DMS114 treated with DMSO at 0.1 percent for 48 hours (cell line): ENCODE measurements around the gene CDYL.

Source experiments
- DNase-seq: peaks from one replicate; lab custom pipeline; 2025; ENCODE audit not compliant: unreplicated experiment; lab: John Stamatoyannopoulos, UW

The CDYL gene

GRCh38 chr6:4957521-4958231 lies 181.5 kb downstream of the CDYL start:
- DNase-seq, result no peak

GRCh38 chr6:4958624-4959023 lies 182.4 kb downstream of the CDYL start:
- DNase-seq, result no peak

GRCh38 chr6:4961322-4962168 lies 185.3 kb downstream of the CDYL start:
- DNase-seq, result no peak

DNA sequence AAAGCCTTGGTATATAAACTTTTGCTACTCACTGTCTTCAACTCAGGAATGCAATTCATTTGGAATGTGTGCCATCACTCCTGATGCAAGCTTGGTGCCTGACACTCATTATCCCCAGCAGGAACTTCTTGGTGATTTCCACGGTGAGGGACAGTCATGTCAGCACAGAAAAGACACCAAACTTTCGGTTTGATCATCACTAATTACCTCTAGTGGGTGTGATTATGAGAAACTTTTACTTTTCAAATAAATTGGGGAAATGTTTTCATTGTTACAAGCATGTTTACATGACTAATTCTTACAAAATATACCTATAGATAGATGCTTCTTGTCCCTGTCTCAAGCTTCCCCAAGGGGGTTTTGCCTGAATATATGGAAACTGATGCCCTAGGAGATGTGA lies 186.7 kb downstream of the CDYL start:
- DNase-seq, result no peak

GRCh38 chr6:4964675-4965561 lies 188.7 kb downstream of the CDYL start:
- DNase-seq, result no peak

DNA sequence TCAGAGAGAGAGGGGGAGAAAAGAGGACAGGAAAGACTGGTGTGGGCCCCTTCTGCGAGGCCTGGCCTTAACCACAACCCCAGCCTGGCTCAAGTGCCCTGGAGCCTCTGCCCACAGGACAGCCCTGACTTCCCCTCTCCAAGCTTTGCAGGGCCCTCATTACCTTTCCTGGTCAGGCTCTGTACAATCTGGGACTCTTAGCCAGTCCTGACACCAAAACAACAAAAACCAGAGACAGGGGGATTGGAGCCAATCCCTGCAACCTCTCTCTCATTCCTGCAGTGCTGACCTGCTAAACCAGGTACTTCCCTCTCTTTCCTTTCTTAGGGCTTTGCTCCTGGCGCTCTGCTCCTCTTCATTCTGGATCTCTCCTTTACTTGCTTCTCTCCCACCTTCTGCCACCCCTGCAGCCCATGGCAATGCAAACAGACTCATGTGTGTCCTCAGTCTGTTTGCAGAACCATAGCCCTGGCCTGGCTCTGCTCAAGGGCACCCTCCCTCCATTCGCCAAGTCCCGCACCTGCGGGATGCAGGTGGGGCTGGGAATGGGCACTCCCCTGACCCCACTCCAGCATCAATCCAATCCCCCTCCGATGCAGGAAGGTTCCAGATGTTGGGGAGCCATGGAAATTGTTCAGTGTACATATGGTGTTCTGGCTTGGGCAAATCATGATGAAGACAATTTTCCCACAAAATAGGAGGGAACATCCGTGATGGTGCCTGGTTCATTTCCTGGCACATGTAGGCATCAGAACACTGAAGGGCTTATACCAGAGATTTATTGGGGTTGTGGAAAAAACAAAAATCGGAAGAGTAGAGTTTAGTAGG lies 189.6 kb downstream of the CDYL start:
- no peak for DNase-seq

DNA sequence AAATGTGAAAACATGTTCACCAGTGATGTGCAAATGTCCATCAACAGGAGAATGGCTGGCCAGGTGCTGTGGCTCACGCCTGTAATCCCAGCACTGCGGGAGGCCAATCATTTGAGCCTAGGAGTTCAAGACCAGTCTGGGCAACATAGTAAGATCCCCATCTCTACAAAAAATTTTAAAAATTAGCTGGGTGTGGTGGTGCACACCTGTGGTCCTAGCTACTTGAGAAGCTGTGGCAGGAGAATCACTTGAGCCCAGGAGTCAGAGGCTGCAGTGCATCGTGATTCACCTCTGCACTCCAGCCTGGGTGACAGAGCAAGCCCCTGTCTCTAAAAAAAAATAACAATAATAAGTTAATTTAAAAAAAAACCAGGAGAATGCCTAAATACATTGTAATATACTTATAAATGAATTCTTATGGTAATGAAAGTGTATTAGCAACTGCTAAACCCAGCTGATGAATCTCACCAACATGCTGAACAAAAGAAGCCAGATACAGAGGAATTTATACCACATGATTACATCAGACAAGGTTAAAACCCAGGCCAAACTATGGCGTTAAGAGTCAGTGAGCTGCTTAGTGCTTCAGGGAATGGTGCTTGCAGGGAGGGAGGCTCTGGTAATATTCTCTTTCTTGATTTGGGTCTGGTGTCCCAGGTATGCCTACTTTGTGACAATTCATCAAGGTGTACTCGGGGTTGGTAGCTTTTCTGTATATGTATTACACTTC lies 191.3 kb downstream of the CDYL start:
- DNase-seq, result no peak

DNA sequence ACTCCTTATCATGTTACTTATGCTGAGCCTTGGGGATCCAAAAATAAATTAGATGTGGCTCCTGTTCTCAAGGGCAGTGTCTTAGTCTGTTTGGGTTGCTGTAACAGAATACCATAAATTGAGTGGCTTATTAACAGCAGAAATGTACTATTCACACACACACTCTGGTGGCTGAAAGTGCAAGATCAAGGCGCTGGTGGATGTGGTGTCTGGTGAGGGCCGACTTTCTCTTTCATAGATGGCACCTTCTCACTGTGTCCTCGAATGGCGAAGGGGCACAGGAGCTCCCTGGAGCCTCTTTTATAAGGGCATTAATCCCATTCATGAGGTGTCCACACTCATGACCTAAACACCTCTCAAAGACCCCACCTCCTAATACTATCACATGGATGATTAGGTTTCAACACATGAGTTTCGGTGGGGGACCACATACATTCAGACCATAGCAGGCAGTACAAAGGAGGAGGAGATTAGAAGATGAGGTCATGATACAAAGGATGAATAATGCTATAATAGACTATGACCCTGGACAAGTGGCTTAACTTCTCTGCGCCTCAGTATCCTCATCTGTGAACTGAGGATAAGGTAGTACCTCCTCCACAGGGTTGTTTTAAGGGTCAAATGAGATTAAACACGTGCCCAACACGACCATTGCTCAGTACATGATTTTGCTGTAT lies 193.5 kb downstream of the CDYL start:
- DNase-seq, result no peak

DNA sequence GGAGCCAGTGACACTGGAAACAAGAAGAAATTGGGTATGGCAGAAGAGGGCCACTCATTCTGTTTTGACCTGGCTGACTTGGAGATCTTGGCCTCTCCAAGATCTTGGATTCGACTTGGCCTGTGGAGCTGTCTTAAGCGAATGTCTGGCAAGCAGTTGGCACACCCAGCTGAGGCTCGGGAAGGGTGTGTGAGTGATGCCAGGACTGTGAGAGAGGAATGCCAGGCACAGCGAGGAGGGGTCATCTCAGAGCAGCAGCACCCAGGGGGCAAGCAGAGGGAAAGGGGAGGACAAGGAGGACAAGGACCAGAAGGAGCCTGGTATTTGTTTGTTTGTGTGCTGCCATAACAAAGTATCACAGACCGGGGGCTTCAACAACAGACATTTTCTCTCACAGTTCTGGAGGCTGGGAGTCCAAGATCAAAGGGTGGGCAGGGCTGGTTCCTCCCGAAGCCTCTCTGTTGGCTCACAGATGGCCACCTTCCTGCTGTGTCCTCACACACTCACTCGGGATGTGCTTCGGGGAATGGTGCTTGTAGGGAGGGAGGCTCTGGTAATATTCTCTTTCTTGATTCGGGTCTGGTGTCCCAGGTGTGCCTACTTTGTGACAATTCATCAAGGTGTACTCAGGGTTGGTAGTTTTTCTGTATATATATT lies 194.7 kb downstream of the CDYL start:
- DNase-seq, result no peak

DNA sequence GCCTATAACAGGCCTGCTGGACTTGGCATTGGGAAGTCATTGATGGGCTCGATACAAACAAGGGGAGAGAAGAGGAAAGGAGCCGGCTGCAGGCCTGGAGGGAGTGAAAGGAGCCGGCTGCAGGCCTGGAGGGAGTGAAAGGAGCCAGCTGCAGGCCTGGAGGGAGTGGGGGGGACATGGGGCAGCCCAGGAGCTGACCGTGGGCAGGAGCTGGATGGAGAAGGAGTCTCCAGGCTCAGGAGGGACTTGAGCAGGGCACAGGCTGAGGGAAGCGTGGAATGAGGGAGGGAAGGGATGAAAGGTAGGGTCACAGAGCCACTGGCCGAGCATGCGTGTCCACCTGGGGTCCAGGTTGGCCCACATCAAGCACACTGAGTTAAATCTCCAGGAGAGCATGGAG lies 195.6 kb downstream of the CDYL start:
- DNase-seq, result no peak

- DNase-seq, result no peak
These were observed 196.2 kb downstream of the CDYL start for GRCh38 chr6:4972438-4972837.

- no peak for DNase-seq
These were observed 197.2 kb downstream of the CDYL start for GRCh38 chr6:4973415-4973814.

GRCh38 chr6:4973982-4974745 lies 198.0 kb downstream of the CDYL start:
- no peak for DNase-seq

GRCh38 chr6:4974962-4975361 lies 198.8 kb downstream of the CDYL start:
- DNase-seq, result no peak

GRCh38 chr6:4975506-4975905 lies 199.3 kb downstream of the CDYL start:
- no peak for DNase-seq

DNA sequence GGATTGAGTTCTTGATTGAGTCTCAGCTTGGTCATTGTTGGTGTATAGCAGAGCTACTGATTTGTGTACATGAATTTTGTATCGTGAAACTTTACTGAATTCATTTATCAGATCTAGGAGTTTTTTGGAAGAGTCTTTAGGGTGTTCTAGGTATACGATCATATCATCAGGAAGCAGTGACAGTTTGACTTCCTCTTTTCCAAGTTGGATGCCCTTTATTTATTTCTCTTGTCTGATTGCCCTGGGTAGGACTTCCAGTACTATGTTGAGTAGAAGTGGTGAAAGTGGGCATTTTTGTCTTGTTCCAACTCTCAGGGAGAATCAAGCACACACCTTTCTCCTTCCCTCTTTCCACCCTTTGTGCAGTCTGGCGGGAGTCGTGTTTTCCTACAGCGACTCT lies 201.3 kb downstream of the CDYL start:
- no peak for DNase-seq

GRCh38 chr6:4979426-4979825 lies 203.2 kb downstream of the CDYL start:
- no peak for DNase-seq

- DNase-seq, result no peak
These were observed 205.6 kb downstream of the CDYL start for GRCh38 chr6:4981761-4982160.
